Suprapubic skin (tissue), 4 donors: ENCODE data around the gene FOXE1. TPM values are rescaled to one million over a fixed set of nuclear protein-coding genes. Genes with fewer than 3 reads are reported as not detected.

ENCODE experiments used
- DNase-seq, 2 donors: peaks; one replicate each; pipeline ENCODE4 v3.0.0-alpha.2; 2019; ENCODE audit warnings: low spot score in 2 of 2
- H3K27ac ChIP-seq: fragments of 200-600 bp; sonication (generic); one replicate; pipeline ENCODE4 v1.5.1; 2019
- H3K27me3 ChIP-seq: fragments of 200-600 bp; sonication (generic); one replicate; pipeline ENCODE4 v1.5.1; 2019
- H3K36me3 ChIP-seq: fragments of 200-600 bp; sonication (generic); one replicate; pipeline ENCODE4 v1.5.1; 2019
- H3K4me1 ChIP-seq: fragments of 200-600 bp; sonication (generic); one replicate; pipeline ENCODE4 v1.5.1; 2019
- H3K4me3 ChIP-seq: fragments of 200-600 bp; sonication (generic); one replicate; pipeline ENCODE4 v1.5.1; 2019; ENCODE audit warnings: mild to moderate bottlenecking
- H3K9me3 ChIP-seq: fragments of 200-600 bp; sonication (generic); one replicate; pipeline ENCODE4 v1.5.1; 2019
- CTCF ChIP-seq, 2 donors: fragments of 200-600 bp in 1 of 2; fragments of 450-650 bp in 1 of 2; sonication (generic) in 1 of 2; IDR thresholded peaks; one replicate each; pipeline ENCODE4 v1.5.1; 2016 to 2019; ENCODE audit warnings: antibody characterized with exemption in 2 of 2, mild to moderate bottlenecking in 1 of 2, moderate library complexity in 1 of 2
- EP300 ChIP-seq: sonication (generic); formaldehyde crosslinking; IDR thresholded peaks from one replicate; pipeline ENCODE4 v1.6.1; 2017; ENCODE audit warnings: antibody characterized with exemption
- POLR2A ChIP-seq, 2 donors: fragments of 450-650 bp; IDR thresholded peaks; one replicate each; pipeline ENCODE4 v1.6.1; 2017; ENCODE audit warnings: antibody characterized with exemption in 2 of 2, mild to moderate bottlenecking in 2 of 2, moderate library complexity in 2 of 2
- POLR2AphosphoS5 ChIP-seq, 3 donors: sonication (generic); formaldehyde crosslinking; IDR thresholded peaks; one replicate each; pipeline ENCODE4 v1.6.1; 2017; ENCODE audit warnings: antibody characterized with exemption in 3 of 3
- WGBS: methylation state at CpG from one replicate; pipeline ENCODE4 v1.1.5; 2018; 5-methylcytosine and 5-hydroxymethylcytosine counted together
- total RNA-seq, 4 donors: library from RNA; depleted of rRNA; stranded (reverse); fragments of >200 nt; gene quantifications; one replicate each; pipeline ENCODE4 v1.1.0, GENCODE V29; 2016

FOXE1 gene
- total RNA-seq, 4 donors from 2014 or later = 0.48 to 3.9 (median 2.0) TPM

DNA sequence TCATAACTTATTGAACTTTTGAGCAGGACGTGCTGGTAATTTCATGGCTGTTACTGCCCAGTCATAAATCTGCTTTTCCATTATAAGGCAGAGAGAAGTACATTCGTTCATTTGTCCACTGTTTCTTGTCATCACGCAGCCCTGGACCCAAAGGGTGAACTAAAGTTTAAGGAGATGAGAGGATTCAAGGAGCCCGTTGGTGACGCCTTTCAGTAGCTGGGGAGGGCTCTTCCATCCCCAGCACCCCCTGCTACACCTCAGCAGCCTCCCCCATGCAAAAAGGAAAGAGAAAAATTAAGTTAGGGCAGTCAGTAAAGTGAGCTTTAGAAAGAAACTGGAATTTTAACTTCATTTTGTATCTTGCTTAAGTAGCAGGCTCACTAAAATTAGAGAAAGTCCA lies 2.9 kb downstream of the FOXE1 start:
- H3K4me1 ChIP-seq = peaks cover 46% of the 10 kb centered on the region
- DNase-seq = no peak
- no peak overlapping the region for H3K27ac ChIP-seq
- WGBS = 49% methylated on average over 5 of the region's 5 CpGs
- H3K36me3 ChIP-seq = no peaks in the 10 kb centered on the region
- no peak for TF ChIP-seq EP300
- no peak for TF ChIP-seq POLR2A (IDR thresholded peaks at IDR 0.05)
- no peak for TF ChIP-seq CTCF (IDR thresholded peaks at IDR 0.05)
- TF ChIP-seq POLR2AphosphoS5 (IDR thresholded peaks at IDR 0.05) = no peak
- H3K9me3 ChIP-seq = no peaks in the 10 kb centered on the region
- no peak overlapping the region for H3K4me3 ChIP-seq
- peaks cover 100% of the 10 kb centered on the region for H3K27me3 ChIP-seq

DNA sequence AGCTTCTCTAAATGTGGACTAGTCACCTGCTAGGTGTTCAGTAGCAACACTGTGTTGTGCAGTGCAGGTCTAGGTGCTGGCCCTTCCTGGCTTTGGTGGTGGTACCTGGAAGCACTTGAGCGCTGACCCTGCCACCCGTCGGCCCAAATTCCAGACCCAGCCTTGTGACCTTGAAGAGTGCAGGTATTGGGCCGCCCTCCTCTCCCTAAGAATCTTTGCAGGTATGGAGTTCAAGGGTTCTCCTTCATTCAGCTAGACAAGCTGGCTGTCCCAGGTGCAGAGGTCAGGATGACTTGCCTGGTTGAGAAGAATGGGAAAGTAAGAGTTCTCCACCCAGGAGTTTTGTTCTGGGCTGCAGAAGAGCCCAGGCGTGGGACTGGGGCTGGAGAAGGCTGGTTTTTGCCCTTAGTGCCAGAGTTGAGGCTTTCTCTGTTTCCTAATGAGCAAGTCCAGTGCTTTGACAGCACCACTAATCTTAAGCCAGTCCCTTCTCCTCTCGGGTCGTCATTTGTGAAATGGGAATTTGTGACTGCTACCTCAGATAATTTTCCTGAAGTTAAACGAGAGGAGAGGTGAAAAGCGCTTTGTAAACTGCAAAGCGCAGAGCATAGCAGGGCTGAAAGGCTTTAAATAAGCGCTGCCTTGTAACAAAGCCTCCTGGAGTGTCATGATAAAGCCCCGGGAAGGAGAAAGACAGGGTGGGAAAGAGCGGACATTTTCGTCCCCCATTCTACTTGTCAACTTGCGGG lies 4.0 kb downstream of the FOXE1 start:
- no peak overlapping the region for H3K4me3 ChIP-seq

GRCh38 chr9:97857606-97858392 lies 4.8 kb downstream of the FOXE1 start:
- TF ChIP-seq POLR2AphosphoS5 (IDR thresholded peaks at IDR 0.05) (no peak), EP300 (no peak), POLR2A (IDR thresholded peaks at IDR 0.05) (no peak), CTCF (IDR thresholded peaks at IDR 0.05) (no peak)
- no peak for DNase-seq
- no peak overlapping the region for H3K27ac ChIP-seq
- 19% methylated on average over 35 of the region's 54 CpGs for WGBS
- peaks cover 30% of the 10 kb centered on the region for H3K4me1 ChIP-seq
- H3K9me3 ChIP-seq = no peaks in the 10 kb centered on the region
- H3K27me3 ChIP-seq = peaks cover 92% of the 10 kb centered on the region
- H3K36me3 ChIP-seq = no peaks in the 10 kb centered on the region
- H3K4me3 ChIP-seq = no peak overlapping the region

More for the DNA sequence above, 4.0 kb downstream of the FOXE1 start:
- H3K36me3 ChIP-seq = no peaks in the 10 kb centered on the region
- peaks cover 38% of the 10 kb centered on the region for H3K4me1 ChIP-seq
- peaks cover 92% of the 10 kb centered on the region for H3K27me3 ChIP-seq
- no peak for TF ChIP-seq POLR2AphosphoS5 (IDR thresholded peaks at IDR 0.05)
- no peak for TF ChIP-seq CTCF (IDR thresholded peaks at IDR 0.05)
- TF ChIP-seq POLR2A (IDR thresholded peaks at IDR 0.05) = no peak
- TF ChIP-seq EP300 = no peak
- no peak for DNase-seq
- 30% methylated on average over 15 of the region's 15 CpGs for WGBS
- no peaks in the 10 kb centered on the region for H3K9me3 ChIP-seq
- no peak overlapping the region for H3K27ac ChIP-seq

- Histone ChIP-seq H3K9me3 (no peaks in the 10 kb centered on the region), H3K36me3 (no peaks in the 10 kb centered on the region), H3K27ac (no peak overlapping the region), H3K4me1 (peaks cover 28% of the 10 kb centered on the region), H3K4me3 (no peak overlapping the region), H3K27me3 (peaks cover 90% of the 10 kb centered on the region)
- DNase-seq = no peak
- TF ChIP-seq POLR2A (IDR thresholded peaks at IDR 0.05) (no peak), CTCF (IDR thresholded peaks at IDR 0.05) (no peak), POLR2AphosphoS5 (IDR thresholded peaks at IDR 0.05) (no peak)
- 36% methylated on average over 6 of the region's 6 CpGs for WGBS
These were observed 5.3 kb downstream of the FOXE1 start for GRCh38 chr9:97858393-97858713.

- TF ChIP-seq CTCF (IDR thresholded peaks at IDR 0.05) (no peak), EP300 (no peak), POLR2A (IDR thresholded peaks at IDR 0.05) (no peak), POLR2AphosphoS5 (IDR thresholded peaks at IDR 0.05) (no peak)
- Histone ChIP-seq H3K36me3 (no peaks in the 10 kb centered on the region), H3K9me3 (no peaks in the 10 kb centered on the region), H3K27me3 (peaks cover 85% of the 10 kb centered on the region), H3K4me1 (peaks cover 23% of the 10 kb centered on the region), H3K27ac (no peak overlapping the region), H3K4me3 (no peak overlapping the region)
- 33% methylated on average over 1 of the region's 1 CpG for WGBS
- no peak for DNase-seq
These were observed 5.8 kb downstream of the FOXE1 start for GRCh38 chr9:97858826-97859225.
